ENCODE measurements around the gene CDC73.

DNA sequence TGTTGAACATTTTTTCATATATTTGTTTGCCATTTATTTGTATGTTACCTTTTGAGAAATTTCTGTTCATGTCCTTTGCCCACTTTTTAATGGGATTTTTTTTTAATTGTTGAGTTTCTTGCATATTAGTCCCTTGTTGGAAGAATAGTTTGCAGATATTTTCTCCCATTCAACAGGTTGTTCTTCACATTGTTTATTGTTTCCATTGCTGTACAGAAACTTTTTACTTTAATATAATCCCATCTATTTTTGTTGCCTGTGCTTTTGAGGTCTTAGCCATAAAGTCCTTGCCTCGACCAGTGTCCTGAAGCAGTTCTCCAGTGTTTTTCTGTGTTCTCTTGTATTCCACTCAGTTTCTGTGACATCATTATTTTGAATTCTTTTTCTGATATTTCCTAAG is 118.8 kb downstream of the CDC73 start:
- TF ChIP-seq, protein P1, sequence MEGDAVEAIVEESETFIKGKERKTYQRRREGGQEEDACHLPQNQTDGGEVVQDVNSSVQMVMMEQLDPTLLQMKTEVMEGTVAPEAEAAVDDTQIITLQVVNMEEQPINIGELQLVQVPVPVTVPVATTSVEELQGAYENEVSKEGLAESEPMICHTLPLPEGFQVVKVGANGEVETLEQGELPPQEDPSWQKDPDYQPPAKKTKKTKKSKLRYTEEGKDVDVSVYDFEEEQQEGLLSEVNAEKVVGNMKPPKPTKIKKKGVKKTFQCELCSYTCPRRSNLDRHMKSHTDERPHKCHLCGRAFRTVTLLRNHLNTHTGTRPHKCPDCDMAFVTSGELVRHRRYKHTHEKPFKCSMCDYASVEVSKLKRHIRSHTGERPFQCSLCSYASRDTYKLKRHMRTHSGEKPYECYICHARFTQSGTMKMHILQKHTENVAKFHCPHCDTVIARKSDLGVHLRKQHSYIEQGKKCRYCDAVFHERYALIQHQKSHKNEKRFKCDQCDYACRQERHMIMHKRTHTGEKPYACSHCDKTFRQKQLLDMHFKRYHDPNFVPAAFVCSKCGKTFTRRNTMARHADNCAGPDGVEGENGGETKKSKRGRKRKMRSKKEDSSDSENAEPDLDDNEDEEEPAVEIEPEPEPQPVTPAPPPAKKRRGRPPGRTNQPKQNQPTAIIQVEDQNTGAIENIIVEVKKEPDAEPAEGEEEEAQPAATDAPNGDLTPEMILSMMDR (IDR thresholded peaks at IDR 0.05; ENCODE audit: insufficient read depth, low read length, poor library complexity, severe bottlenecking): no peak
- no peak for TF ChIP-seq EZH2phosphoT487 (conservative IDR thresholded peaks at IDR 0.05; ENCODE audit: low read length)

Data from SU-DHL-6 (cell line).